H1 (cell line): Measurements from ENCODE around the gene TCERG1. TPM values are rescaled to one million over a fixed set of nuclear protein-coding genes. Genes with fewer than 3 reads are reported as not detected.

ENCODE experiments used
- CTCF ChIA-PET: fragments of 300-600 bp; sonication (Branson Sonifier 250); formaldehyde crosslinking; loops from one replicate; lab custom pipeline; 2021; ENCODE audit not compliant: partially characterized antibody; lab: Charles Lee
- POLR2A ChIA-PET: fragments of 300-600 bp; sonication (Branson Sonifier 250); formaldehyde crosslinking; loops from one replicate; lab custom pipeline; 2021; ENCODE audit warnings: inconsistent platforms; ENCODE audit not compliant: partially characterized antibody; lab: Charles Lee
- DNase-seq, 2 experiments: peaks; one replicate each; pipeline versions ENCODE4 v3.0.0 to v3.0.0-alpha.2; 2010 to 2022; ENCODE audit warnings: low spot score in 2 of 2, low read depth in 1 of 2, mixed read lengths in 1 of 2
- FAIRE-seq: peaks from 2 replicates; lab custom pipeline; 2011; peaks lifted over from hg19 to GRCh38; lab: Jason Lieb, UNC
- H2AFZ ChIP-seq: 2 replicates; pipeline ENCODE4 v1.8.1; 2012; ENCODE audit warnings: low read length, inconsistent platforms
- H2AK5ac ChIP-seq: 2 replicates; pipeline ENCODE4 v1.6.1; 2013; ENCODE audit warnings: low read depth, low read length
- H2BK120ac ChIP-seq: replicated peaks from 2 replicates; pipeline ENCODE3; 2013; ENCODE audit warnings: low read depth, low read length, inconsistent platforms
- H2BK12ac ChIP-seq: 2 replicates; pipeline ENCODE4 v1.6.1; 2013; ENCODE audit warnings: low read depth, low read length
- H2BK15ac ChIP-seq: 2 replicates; pipeline ENCODE4 v1.6.1; 2013; ENCODE audit warnings: low read length
- H2BK20ac ChIP-seq: 2 replicates; pipeline ENCODE4 v1.6.1; 2013; ENCODE audit warnings: low read length
- H2BK5ac ChIP-seq: 2 replicates; pipeline ENCODE4 v1.6.1; 2013; ENCODE audit warnings: low read depth, low read length
- H3K14ac ChIP-seq: 2 replicates; pipeline ENCODE4 v1.6.1; 2013; ENCODE audit warnings: inconsistent platforms; ENCODE audit not compliant: insufficient read length
- H3K18ac ChIP-seq: 2 replicates; pipeline ENCODE4 v1.6.1; 2013; ENCODE audit warnings: low read length; ENCODE audit errors: extremely low read depth
- H3K23ac ChIP-seq: 2 replicates; pipeline ENCODE4 v1.6.1; 2013; ENCODE audit warnings: inconsistent platforms; ENCODE audit not compliant: insufficient read length
- H3K23me2 ChIP-seq: 2 replicates; pipeline ENCODE4 v1.6.1; 2013; ENCODE audit warnings: low read depth, low read length
- H3K27ac ChIP-seq: 2 replicates; pipeline ENCODE4 v1.6.1; 2011; ENCODE audit warnings: low read depth, low read length, inconsistent platforms
- H3K27me3 ChIP-seq, 4 experiments: replicated peaks in 1 of 4; 1 replicate in 1 of 4; 2 replicates in 3 of 4; pipeline versions ENCODE4 v1.6.1 to v1.8.1; 2011 to 2013; ENCODE audit warnings: low read length in 3 of 4, mild to moderate bottlenecking in 3 of 4, inconsistent platforms in 2 of 4, mixed read lengths in 2 of 4, moderate library complexity in 1 of 4; ENCODE audit not compliant: control insufficient read depth in 3 of 4, insufficient read depth in 3 of 4; ENCODE audit errors: extremely low read depth in 1 of 4
- H3K36me3 ChIP-seq, 4 experiments: 2 replicates each; pipeline versions ENCODE4 v1.6.1 to v1.8.1; 2011 to 2013; ENCODE audit warnings: mild to moderate bottlenecking in 4 of 4, low read length in 3 of 4, moderate library complexity in 2 of 4, control low read depth in 1 of 4, inconsistent platforms in 1 of 4; ENCODE audit not compliant: insufficient read depth in 4 of 4, control insufficient read depth in 2 of 4
- H3K4ac ChIP-seq: replicated peaks from 2 replicates; pipeline ENCODE3; 2013; ENCODE audit warnings: low read length, low read depth, mixed read lengths, inconsistent platforms; ENCODE audit not compliant: insufficient read length
- H3K4me1 ChIP-seq, 4 experiments: replicated peaks in 1 of 4; 1 replicate in 1 of 4; 2 replicates in 3 of 4; pipeline versions ENCODE4 v1.6.1 to v1.8.1; 2011 to 2013; ENCODE audit warnings: low read length in 3 of 4, inconsistent platforms in 2 of 4, mixed read lengths in 1 of 4; ENCODE audit not compliant: insufficient read depth in 4 of 4, control insufficient read depth in 3 of 4
- H3K4me2 ChIP-seq, 2 experiments: 2 replicates each; pipeline versions ENCODE4 v1.6.1 to v1.8.1; 2011 to 2013; ENCODE audit warnings: low read depth in 2 of 2, low read length in 2 of 2, control low read depth in 1 of 2, inconsistent platforms in 1 of 2, mild to moderate bottlenecking in 1 of 2; ENCODE audit not compliant: insufficient read depth in 1 of 2
- H3K4me3 ChIP-seq, 4 experiments: fragments of 200-600, 300-600 bp in 1 of 4; sonication (generic), shearing (Covaris generic), sonication (Bioruptor Twin) in 1 of 4; 2 replicates each; pipeline versions ENCODE4 v1.5.1 to v1.8.1; 2011 to 2016; ENCODE audit warnings: low read length in 4 of 4, low read depth in 3 of 4, control low read depth in 2 of 4, inconsistent platforms in 2 of 4, mild to moderate bottlenecking in 2 of 4, mixed read lengths in 1 of 4, moderate library complexity in 1 of 4; ENCODE audit not compliant: insufficient read depth in 2 of 4; ENCODE audit errors: extremely low read depth in 1 of 4
- H3K56ac ChIP-seq: replicated peaks from 2 replicates; pipeline ENCODE3; 2013; ENCODE audit warnings: low read depth, mild to moderate bottlenecking, mixed read lengths, low read length, inconsistent platforms; ENCODE audit not compliant: insufficient read length
- H3K79me1 ChIP-seq: 2 replicates; pipeline ENCODE4 v1.6.1; 2013; ENCODE audit warnings: low read depth, low read length, control low read depth
- H3K79me2 ChIP-seq, 2 experiments: 2 replicates each; pipeline versions ENCODE4 v1.6.1 to v1.8.1; 2012 to 2013; ENCODE audit warnings: low read length in 2 of 2, mild to moderate bottlenecking in 2 of 2, inconsistent platforms in 1 of 2; ENCODE audit not compliant: insufficient read depth in 2 of 2, control insufficient read depth in 1 of 2
- H3K9ac ChIP-seq, 4 experiments: replicated peaks in 1 of 4; 1 replicate in 1 of 4; 2 replicates in 3 of 4; pipeline versions ENCODE4 v1.6.1 to v1.8.1; 2011 to 2013; ENCODE audit warnings: low read depth in 3 of 4, low read length in 3 of 4, control low read depth in 2 of 4, mild to moderate bottlenecking in 2 of 4, moderate library complexity in 2 of 4, inconsistent platforms in 1 of 4; ENCODE audit errors: extremely low read depth in 1 of 4
- H3K9me3 ChIP-seq, 2 experiments: 2 replicates each; pipeline versions ENCODE4 v1.6.1 to v1.8.1; 2012 to 2013; ENCODE audit warnings: mild to moderate bottlenecking in 2 of 2, moderate library complexity in 2 of 2, control low read depth in 1 of 2, inconsistent platforms in 1 of 2, low read depth in 1 of 2, low read length in 1 of 2, mixed read lengths in 1 of 2; ENCODE audit not compliant: insufficient read depth in 2 of 2
- H4K20me1 ChIP-seq, 2 experiments: replicated peaks in 1 of 2; 2 replicates each; pipeline versions ENCODE3 to v1.8.1; 2011 to 2013; ENCODE audit warnings: inconsistent platforms in 2 of 2, low read length in 2 of 2, mild to moderate bottlenecking in 1 of 2; ENCODE audit not compliant: insufficient read depth in 2 of 2, control insufficient read depth in 1 of 2
- H4K5ac ChIP-seq: 2 replicates; pipeline ENCODE4 v1.6.1; 2013; ENCODE audit warnings: low read length, low read depth, mixed read lengths, inconsistent platforms; ENCODE audit not compliant: insufficient read length
- H4K8ac ChIP-seq: 2 replicates; pipeline ENCODE4 v1.8.0; 2013; ENCODE audit warnings: mild to moderate bottlenecking, moderate library complexity, low read length, inconsistent platforms; ENCODE audit not compliant: insufficient read depth; ENCODE audit errors: extremely low read depth
- H4K91ac ChIP-seq: replicated peaks from 2 replicates; pipeline ENCODE3; 2013; ENCODE audit warnings: low read length, mixed read lengths, inconsistent platforms; ENCODE audit not compliant: insufficient read length
- CREB1 ChIP-seq: IDR thresholded peaks from 2 replicates; pipeline ENCODE4 v1.6.1; 2012; ENCODE audit warnings: inconsistent platforms
- JUND ChIP-seq: IDR thresholded peaks from 2 replicates; pipeline ENCODE4 v1.6.1; 2011; ENCODE audit warnings: mild to moderate bottlenecking, improper control_type of control experiment, low read length
- NRF1 ChIP-seq: IDR thresholded peaks from 2 replicates; pipeline ENCODE4 v1.6.1; 2011; ENCODE audit warnings: mild to moderate bottlenecking, low read depth, low read length, improper control_type of control experiment
- WGBS, 2 experiments: shearing (Covaris generic) in 1 of 2; methylation state at CpG; one replicate each; pipeline versions ENCODE4 v1.1.6 to v1.1.7; 2013 to 2015; ENCODE audit warnings: low lambda C conversion rate in 2 of 2, mixed read lengths in 2 of 2, inconsistent platforms in 1 of 2, low coverage in 1 of 2, missing lambda C conversion rate in 1 of 2; ENCODE audit not compliant: insufficient replicate concordance in 2 of 2, insufficient coverage in 1 of 2, insufficient read length in 1 of 2; ENCODE audit errors: extremely low coverage in 1 of 2, missing lambda C conversion rate in 1 of 2; 5-methylcytosine and 5-hydroxymethylcytosine counted together
- polyA plus RNA-seq, 7 experiments: library from polyadenylated mRNA; depleted of rRNA in 3 of 7; stranded (reverse) in 5 of 7; unstranded in 2 of 7; fragments of >200 nt in 5 of 7; fragments of 200-250 nt in 2 of 7; gene quantifications; 1 replicate in 5 of 7; 2 replicates in 1 of 7; 4 replicates in 1 of 7; pipeline versions ENCODE4 v1.2.1 to v1.2.3, GENCODE V29; 2011 to 2013; ENCODE audit warnings: missing spikeins in 2 of 7, mixed read lengths in 2 of 7
- total RNA-seq: library from RNA; stranded (reverse); fragmentation: NEBNext Ultra II Directional; extraction: Animal tissue kit (Norgen Biotek cat#: 25700); gene quantifications from 2 replicates; pipeline ENCODE4 v1.2.1, GENCODE V29; 2021

Gene TCERG1
- total and polyA plus RNA-seq, 2 of the 8 experiments (the other 6 are each of a cell fraction or from before 2014, with no cell fraction given): 105 to 122 TPM

DNA sequence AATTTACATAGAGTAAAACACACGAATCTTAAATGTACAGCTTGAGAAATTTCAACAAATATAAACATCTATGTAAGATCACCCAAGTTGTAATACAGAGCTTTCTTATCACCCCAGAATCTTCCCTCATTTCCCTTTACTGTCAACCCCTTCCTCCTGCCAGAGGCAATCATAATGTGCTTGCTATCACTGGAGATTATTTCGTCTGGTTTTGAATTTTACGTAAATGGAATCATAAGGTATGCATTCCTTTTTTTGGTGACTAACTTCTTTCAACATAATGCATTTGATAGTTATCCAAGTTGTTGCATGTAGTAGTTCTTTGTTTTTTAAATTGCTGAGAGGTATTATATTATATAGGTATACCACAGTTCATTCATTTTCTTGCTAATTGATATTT is 106.3 kb downstream of the TCERG1 start:
- DNase-seq (no peak), FAIRE-seq (no peak)
- no peaks in the 10 kb centered on the region for H3K27me3 ChIP-seq
- no peak overlapping the region for H2BK5ac ChIP-seq
- H3K79me2 ChIP-seq: no peaks in the 10 kb centered on the region
- no peak overlapping the region for H4K5ac ChIP-seq
- peaks cover 3 to 6% of the 10 kb centered on the region in 2 experiments; a peak in 2 of 4 replicates for H3K9me3 ChIP-seq
- H2BK15ac ChIP-seq: no peak overlapping the region
- no peaks in the 10 kb centered on the region for H3K79me1 ChIP-seq
- H2AK5ac ChIP-seq: no peak overlapping the region
- POLR2A ChIA-PET: no interaction called here
- no peak overlapping the region for H4K8ac ChIP-seq
- CTCF ChIA-PET: interaction anchor here (0.6 to 4.0 kb wide), 4 partner anchors 10 to 412 kb away, joined by 3 to 14 read pairs (median 6); no protein-coding TSS in a partner anchor
- H3K4ac ChIP-seq: no peak overlapping the region
- no peak overlapping the region for H3K4me3 ChIP-seq
- H2BK12ac ChIP-seq: no peak overlapping the region
- no peak overlapping the region for H3K14ac ChIP-seq
- no peak overlapping the region for H2BK20ac ChIP-seq
- H2BK120ac ChIP-seq: no peak overlapping the region
- no peak overlapping the region for H3K23ac ChIP-seq
- H3K36me3 ChIP-seq: no peaks in the 10 kb centered on the region
- H3K9ac ChIP-seq: no peak overlapping the region
- TF ChIP-seq CREB1 (no peak), JUND (no peak), NRF1 (no peak)
- H3K23me2 ChIP-seq: no peaks in the 10 kb centered on the region
- no peak overlapping the region for H3K27ac ChIP-seq
- H2AFZ ChIP-seq: no peak overlapping the region
- no peak overlapping the region for H3K4me2 ChIP-seq
- WGBS, 2 experiments: 80% methylated on average over 3 of the region's 3 CpGs; no CpG with 5 or more reads in 1 of the 2 experiments
- H3K18ac ChIP-seq: no peak overlapping the region
- H4K91ac ChIP-seq: no peak overlapping the region
- no peak overlapping the region for H3K56ac ChIP-seq
- H3K4me1 ChIP-seq: no peaks in the 10 kb centered on the region
- H4K20me1 ChIP-seq: no peaks in the 10 kb centered on the region
